Measurements from ENCODE around the gene CDK14. TPM values are rescaled to one million over a fixed set of nuclear protein-coding genes. Genes with fewer than 3 reads are reported as not detected.
"Not testable (repeated sequence)": the region's sequence is repeated elsewhere in the genome, so short reads cannot be mapped to it uniquely, and the experiment has no call there.

The CDK14 gene
- polyA plus RNA-seq, 3 donors, result 28.6 to 35.1 (median 33.7) TPM

- no peak for DNase-seq (ENCODE audit: extremely low read depth in 1 of 11, low read depth in 9 of 11, low spot score in 4 of 11)
Observed at GRCh38 chr7:90896458-90896857, 300.3 kb downstream of the CDK14 start.

- no peak for DNase-seq (ENCODE audit: extremely low read depth in 1 of 11, low read depth in 9 of 11, low spot score in 4 of 11)
Observed at GRCh38 chr7:90897961-90898469, 301.9 kb downstream of the CDK14 start.

- no peak for DNase-seq (ENCODE audit: extremely low read depth in 1 of 11, low read depth in 9 of 11, low spot score in 4 of 11)
Observed at GRCh38 chr7:90900628-90901356, 304.7 kb downstream of the CDK14 start.

- no peak for DNase-seq (ENCODE audit: extremely low read depth in 1 of 11, low read depth in 9 of 11, low spot score in 4 of 11)
Observed at GRCh38 chr7:90903841-90904240, 307.7 kb downstream of the CDK14 start.

- DNase-seq (ENCODE audit: extremely low read depth in 1 of 11, low read depth in 9 of 11, low spot score in 4 of 11), result no peak
Observed at GRCh38 chr7:90910136-90910535, 314.0 kb downstream of the CDK14 start.

- no peak for DNase-seq (ENCODE audit: extremely low read depth in 1 of 11, low read depth in 9 of 11, low spot score in 4 of 11)
Observed at GRCh38 chr7:90916319-90916718, 320.2 kb downstream of the CDK14 start.

- DNase-seq (ENCODE audit: extremely low read depth in 1 of 11, low read depth in 9 of 11, low spot score in 4 of 11), result no peak
Observed at GRCh38 chr7:90917539-90917938, 321.4 kb downstream of the CDK14 start.

GRCh38 chr7:90918303-90918702 is 322.2 kb downstream of the CDK14 start:
- no peak for DNase-seq (ENCODE audit: extremely low read depth in 1 of 11, low read depth in 9 of 11, low spot score in 4 of 11)

- no peak for DNase-seq (ENCODE audit: extremely low read depth in 1 of 11, low read depth in 9 of 11, low spot score in 4 of 11)
Observed at GRCh38 chr7:90919816-90920215, 323.7 kb downstream of the CDK14 start.

GRCh38 chr7:90920336-90920735 is 324.2 kb downstream of the CDK14 start:
- no peak for DNase-seq (ENCODE audit: extremely low read depth in 1 of 11, low read depth in 9 of 11, low spot score in 4 of 11)

- no peak for DNase-seq (ENCODE audit: extremely low read depth in 1 of 11, low read depth in 9 of 11, low spot score in 4 of 11)
Observed at GRCh38 chr7:90923541-90923997, 327.4 kb downstream of the CDK14 start.

- not testable (repeated sequence) for DNase-seq (ENCODE audit: extremely low read depth in 1 of 11, low read depth in 9 of 11, low spot score in 4 of 11)
Observed at GRCh38 chr7:90928700-90929424, 332.7 kb downstream of the CDK14 start.

GRCh38 chr7:90931986-90932916 is 336.1 kb downstream of the CDK14 start:
- no peak for DNase-seq (ENCODE audit: extremely low read depth in 1 of 11, low read depth in 9 of 11, low spot score in 4 of 11)

GRCh38 chr7:90933041-90933440 is 336.9 kb downstream of the CDK14 start:
- DNase-seq (ENCODE audit: extremely low read depth in 1 of 11, low read depth in 9 of 11, low spot score in 4 of 11), result no peak

GRCh38 chr7:90933984-90934383 is 337.9 kb downstream of the CDK14 start:
- DNase-seq (ENCODE audit: extremely low read depth in 1 of 11, low read depth in 9 of 11, low spot score in 4 of 11), result no peak

- no peak for DNase-seq (ENCODE audit: extremely low read depth in 1 of 11, low read depth in 9 of 11, low spot score in 4 of 11)
Observed at GRCh38 chr7:90938371-90938770, 342.2 kb downstream of the CDK14 start.

GRCh38 chr7:90939666-90940065 is 343.5 kb downstream of the CDK14 start:
- DNase-seq (ENCODE audit: extremely low read depth in 1 of 11, low read depth in 9 of 11, low spot score in 4 of 11), result no peak

GRCh38 chr7:90944021-90944420 is 347.9 kb downstream of the CDK14 start:
- no peak for DNase-seq (ENCODE audit: extremely low read depth in 1 of 11, low read depth in 9 of 11, low spot score in 4 of 11)

GRCh38 chr7:90945104-90945787 is 349.1 kb downstream of the CDK14 start:
- DNase-seq (ENCODE audit: extremely low read depth in 1 of 11, low read depth in 9 of 11, low spot score in 4 of 11), result no peak
